Neural cell (in vitro differentiated cells): ENCODE data around the gene CSNK2A3. TPM values are rescaled to one million over a fixed set of nuclear protein-coding genes. Genes with fewer than 3 reads are reported as not detected.

Source experiments
- H2AFZ ChIP-seq: fragments of 200-600, 300-800 bp; sonication (generic), shearing (Covaris generic); 2 replicates; pipeline ENCODE4 v1.6.0; 2014; ENCODE audit warnings: low read depth, mild to moderate bottlenecking, antibody characterized with exemption, low read length, moderate library complexity
- H3F3A ChIP-seq: fragments of 200-600 bp; shearing (Covaris generic); 2 replicates; pipeline ENCODE4 v1.6.1; 2016; ENCODE audit warnings: mild to moderate bottlenecking, moderate library complexity, mixed read lengths, antibody characterized with exemption, low read length; ENCODE audit not compliant: insufficient read depth, poor library complexity, severe bottlenecking
- H3K27ac ChIP-seq: fragments of 200-600, 300-800 bp; sonication (generic), shearing (Covaris generic); 2 replicates; pipeline ENCODE4 v1.5.1; 2014; ENCODE audit warnings: mild to moderate bottlenecking, low read length, moderate library complexity
- H3K27me3 ChIP-seq: fragments of 300-800, 200-600 bp; sonication (generic), shearing (Covaris generic); 2 replicates; pipeline ENCODE4 v1.6.0; 2014; ENCODE audit warnings: mild to moderate bottlenecking, low read depth, low read length, moderate library complexity; ENCODE audit not compliant: insufficient read depth
- H3K36me3 ChIP-seq: fragments of 300-800, 200-600 bp; sonication (generic), shearing (Covaris generic); 2 replicates; pipeline ENCODE4 v1.5.1; 2014; ENCODE audit warnings: mild to moderate bottlenecking, antibody characterized with exemption, low read length, moderate library complexity; ENCODE audit not compliant: insufficient read depth
- H3K4me2 ChIP-seq: fragments of 300-800, 200-600 bp; sonication (generic), shearing (Covaris generic); 2 replicates; pipeline ENCODE4 v1.6.0; 2014; ENCODE audit warnings: mild to moderate bottlenecking, low read length
- H3K4me3 ChIP-seq: fragments of 300-800, 200-600 bp; sonication (generic), shearing (Covaris generic); 2 replicates; pipeline ENCODE4 v1.5.1; 2014; ENCODE audit warnings: mild to moderate bottlenecking, low read length, moderate library complexity
- H3K79me2 ChIP-seq: fragments of 200-600 bp; shearing (Covaris generic); replicated peaks from 2 replicates; pipeline ENCODE4 v1.6.0; 2014; ENCODE audit warnings: mild to moderate bottlenecking, low read length, moderate library complexity; ENCODE audit not compliant: insufficient read depth
- H3K9ac ChIP-seq: fragments of 300-800, 200-600 bp; sonication (generic), shearing (Covaris generic); 2 replicates; pipeline ENCODE4 v1.6.1; 2016; ENCODE audit warnings: mild to moderate bottlenecking, low read length, mixed read lengths
- H3K9me2 ChIP-seq: fragments of 200-600 bp; shearing (Covaris generic); 2 replicates; pipeline ENCODE4 v1.6.1; 2016; ENCODE audit warnings: mild to moderate bottlenecking, low read length, mixed read lengths; ENCODE audit not compliant: insufficient read depth
- H3K9me3 ChIP-seq: fragments of 200-600, 300-800 bp; sonication (generic), shearing (Covaris generic); 2 replicates; pipeline ENCODE4 v1.6.1; 2016; ENCODE audit warnings: mild to moderate bottlenecking, mixed run types, low read length, moderate library complexity, mixed read lengths
- H4K20me1 ChIP-seq: fragments of 200-600 bp; shearing (Covaris generic); 2 replicates; pipeline ENCODE4 v1.6.1; 2016; ENCODE audit warnings: mild to moderate bottlenecking, mixed run types; ENCODE audit not compliant: insufficient read depth
- EP300 ChIP-seq: fragments of 450-650 bp; conservative IDR thresholded peaks from 2 replicates; pipeline ENCODE4 v1.6.1; 2014; ENCODE audit warnings: antibody characterized with exemption, mild to moderate bottlenecking, moderate library complexity; ENCODE audit not compliant: poor library complexity, severe bottlenecking
- EZH2 ChIP-seq: fragments of 200-600, 300-800 bp; shearing (Covaris generic), sonication (generic); IDR thresholded peaks from 2 replicates; pipeline ENCODE4 v1.6.1; 2014; ENCODE audit warnings: antibody characterized with exemption, low read length, borderline replicate concordance, mild to moderate bottlenecking; ENCODE audit not compliant: insufficient read depth, poor library complexity, severe bottlenecking
- MXI1 ChIP-seq: fragments of 450-650 bp; conservative IDR thresholded peaks from 2 replicates; pipeline ENCODE4 v1.6.1; 2014; ENCODE audit warnings: antibody characterized with exemption, mild to moderate bottlenecking; ENCODE audit not compliant: poor library complexity, severe bottlenecking
- POLR2AphosphoS5 ChIP-seq: IDR thresholded peaks from 2 replicates; pipeline ENCODE4 v1.6.1; 2012
- RAD21 ChIP-seq: fragments of 450-650 bp; conservative IDR thresholded peaks from 2 replicates; pipeline ENCODE4 v1.6.1; 2014; ENCODE audit warnings: antibody characterized with exemption, mild to moderate bottlenecking, moderate library complexity
- REST ChIP-seq: IDR thresholded peaks from 2 replicates; pipeline ENCODE4 v1.6.1; 2012; ENCODE audit warnings: borderline replicate concordance
- SMC3 ChIP-seq: fragments of 450-650 bp; conservative IDR thresholded peaks from 2 replicates; pipeline ENCODE4 v1.6.1; 2014; ENCODE audit warnings: antibody characterized with exemption, mild to moderate bottlenecking, moderate library complexity; ENCODE audit not compliant: poor library complexity
- TAF1 ChIP-seq: IDR thresholded peaks from 2 replicates; pipeline ENCODE4 v1.6.1; 2012; ENCODE audit warnings: low read depth
- polyA plus RNA-seq: library from polyadenylated mRNA; depleted of rRNA; stranded (reverse); fragments of >200 nt; gene quantifications from 2 replicates; pipeline ENCODE4 v1.2.3, GENCODE V29; 2014
- TF ChIP-seq, protein P1 (sequence below): fragments of 450-650 bp; IDR thresholded peaks from 2 replicates; pipeline ENCODE4 v1.5.1; 2014; ENCODE audit warnings: antibody characterized with exemption, mild to moderate bottlenecking, moderate library complexity; ENCODE audit not compliant: poor library complexity, severe bottlenecking

Gene CSNK2A3
- polyA plus RNA-seq, 1 donor from 2014 or later, result 2.1 TPM

DNA sequence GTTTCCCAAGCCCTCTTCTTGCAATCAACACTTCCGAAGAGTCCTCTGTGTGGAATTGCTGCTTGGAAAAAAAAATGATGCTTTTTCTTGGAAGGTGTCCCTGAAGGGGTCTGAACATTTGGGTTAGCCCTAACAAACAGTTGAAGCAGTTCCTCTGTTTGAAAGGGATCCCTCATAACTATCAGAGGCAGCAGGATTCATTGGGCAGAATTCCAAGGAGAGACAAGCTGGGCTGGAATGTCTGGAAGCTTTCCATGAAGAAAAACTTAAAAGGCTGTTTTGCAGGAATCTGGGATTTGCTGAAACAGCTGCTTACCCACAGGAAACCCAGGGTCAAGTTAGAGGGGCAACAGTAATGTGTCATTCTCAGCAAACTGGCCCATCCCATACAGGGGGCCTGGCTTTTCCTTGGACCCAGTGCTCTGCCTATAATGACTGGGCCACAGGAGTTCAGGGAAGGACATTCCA is 3.1 kb downstream of the CSNK2A3 start:
- no peak overlapping the region for H3K27ac ChIP-seq
- H3K36me3 ChIP-seq, result no peaks in the 10 kb centered on the region
- no peaks in the 10 kb centered on the region for H3K9me2 ChIP-seq
- no peak overlapping the region for H3K4me3 ChIP-seq
- H3K9me3 ChIP-seq, result no peaks in the 10 kb centered on the region
- no peaks in the 10 kb centered on the region for H3F3A ChIP-seq
- H3K9ac ChIP-seq, result no peak overlapping the region
- H3K27me3 ChIP-seq, result no peaks in the 10 kb centered on the region
- H3K4me2 ChIP-seq, result no peak overlapping the region
- H2AFZ ChIP-seq, result no peak overlapping the region
- TF ChIP-seq TAF1 (no peak), EP300 (no peak), EZH2 (no peak), REST (no peak), SMC3 (no peak), RAD21 (no peak), POLR2AphosphoS5 (no peak), MXI1 (no peak)
- TF ChIP-seq, protein P1, sequence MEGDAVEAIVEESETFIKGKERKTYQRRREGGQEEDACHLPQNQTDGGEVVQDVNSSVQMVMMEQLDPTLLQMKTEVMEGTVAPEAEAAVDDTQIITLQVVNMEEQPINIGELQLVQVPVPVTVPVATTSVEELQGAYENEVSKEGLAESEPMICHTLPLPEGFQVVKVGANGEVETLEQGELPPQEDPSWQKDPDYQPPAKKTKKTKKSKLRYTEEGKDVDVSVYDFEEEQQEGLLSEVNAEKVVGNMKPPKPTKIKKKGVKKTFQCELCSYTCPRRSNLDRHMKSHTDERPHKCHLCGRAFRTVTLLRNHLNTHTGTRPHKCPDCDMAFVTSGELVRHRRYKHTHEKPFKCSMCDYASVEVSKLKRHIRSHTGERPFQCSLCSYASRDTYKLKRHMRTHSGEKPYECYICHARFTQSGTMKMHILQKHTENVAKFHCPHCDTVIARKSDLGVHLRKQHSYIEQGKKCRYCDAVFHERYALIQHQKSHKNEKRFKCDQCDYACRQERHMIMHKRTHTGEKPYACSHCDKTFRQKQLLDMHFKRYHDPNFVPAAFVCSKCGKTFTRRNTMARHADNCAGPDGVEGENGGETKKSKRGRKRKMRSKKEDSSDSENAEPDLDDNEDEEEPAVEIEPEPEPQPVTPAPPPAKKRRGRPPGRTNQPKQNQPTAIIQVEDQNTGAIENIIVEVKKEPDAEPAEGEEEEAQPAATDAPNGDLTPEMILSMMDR, result no peak
- H4K20me1 ChIP-seq, result no peaks in the 10 kb centered on the region
- no peaks in the 10 kb centered on the region for H3K79me2 ChIP-seq

DNA sequence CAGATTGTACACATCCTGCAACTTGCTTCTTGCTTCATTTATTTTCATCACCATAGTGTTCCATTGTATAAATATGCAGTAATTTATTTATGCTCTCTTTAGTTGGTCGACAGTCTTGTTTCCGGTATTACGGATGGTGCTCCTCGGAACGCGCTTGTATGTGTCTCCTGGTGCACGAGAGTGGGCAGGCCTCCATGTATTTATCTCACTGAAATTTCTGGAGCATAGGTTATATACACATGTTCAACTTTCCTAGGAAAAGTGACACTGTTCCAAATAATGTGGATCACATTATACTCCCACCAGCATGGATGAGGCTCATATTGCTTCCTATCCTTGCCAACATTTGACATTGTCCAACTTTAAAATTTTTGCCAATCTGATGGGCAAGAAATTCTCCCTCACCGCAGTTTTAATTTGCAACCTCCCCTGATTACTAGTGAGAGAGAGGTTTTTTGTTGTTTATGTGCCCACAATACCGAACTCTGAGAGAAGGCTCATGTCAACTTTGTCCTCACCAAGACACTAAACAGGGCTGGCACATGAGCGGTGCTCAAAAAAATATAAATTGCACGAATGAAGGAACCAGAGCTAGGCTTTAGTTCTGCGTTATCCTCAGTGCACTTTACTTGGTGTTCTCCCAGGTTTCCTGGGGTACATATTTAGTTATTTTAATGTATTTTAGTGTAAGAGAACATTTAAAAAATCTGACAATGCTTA is 3.8 kb downstream of the CSNK2A3 start:
- H3F3A ChIP-seq, result no peaks in the 10 kb centered on the region
- TF ChIP-seq, protein P1, result no peak
- TF ChIP-seq MXI1, result no peak
- TF ChIP-seq RAD21, result no peak
- no peak for TF ChIP-seq TAF1
- no peak for TF ChIP-seq SMC3
- no peak for TF ChIP-seq POLR2AphosphoS5
- no peak for TF ChIP-seq EZH2
- no peak for TF ChIP-seq EP300
- no peak for TF ChIP-seq REST
- no peaks in the 10 kb centered on the region for H3K9me2 ChIP-seq
- no peaks in the 10 kb centered on the region for H4K20me1 ChIP-seq
- no peak overlapping the region for H2AFZ ChIP-seq
- H3K4me2 ChIP-seq, result no peak overlapping the region
- H3K36me3 ChIP-seq, result no peaks in the 10 kb centered on the region
- no peaks in the 10 kb centered on the region for H3K79me2 ChIP-seq
- no peak overlapping the region for H3K4me3 ChIP-seq
- H3K9ac ChIP-seq, result no peak overlapping the region
- H3K27ac ChIP-seq, result no peak overlapping the region
- H3K27me3 ChIP-seq, result no peaks in the 10 kb centered on the region
- H3K9me3 ChIP-seq, result no peaks in the 10 kb centered on the region
